ENCODE data around the gene CSNK1E.
"Not testable (repeated sequence)": the region's sequence is repeated elsewhere in the genome, so short reads cannot be mapped to it uniquely, and the experiment has no call there.

The CSNK1E gene

GRCh38 chr22:38317122-38317994 is at the start of gene CSNK1E:
Gene CSNK1E (minus strand): TSS chr22:38317433. CDS start chr22:38314157, 3,276 bp downstream.
- peak; percentile 80 for DNase-seq

GRCh38 chr22:38365829-38366228 is 48.6 kb upstream of the CSNK1E start:
- not testable (repeated sequence) for DNase-seq

GRCh38 chr22:38365174-38365573 is 47.9 kb upstream of the CSNK1E start:
- DNase-seq: not testable (repeated sequence)

GRCh38 chr22:38360560-38360959 is 43.3 kb upstream of the CSNK1E start:
- DNase-seq: not testable (repeated sequence)

- not testable (repeated sequence) for DNase-seq
These were observed 42.6 kb upstream of the CSNK1E start for GRCh38 chr22:38359817-38360216.

- DNase-seq: not testable (repeated sequence)
These were observed 40.7 kb upstream of the CSNK1E start for GRCh38 chr22:38357971-38358370.

- DNase-seq: no peak
These were observed 38.0 kb upstream of the CSNK1E start for GRCh38 chr22:38355275-38355674.

- no peak for DNase-seq
These were observed 36.5 kb upstream of the CSNK1E start for GRCh38 chr22:38353701-38354100.

GRCh38 chr22:38353142-38353629 is 36.0 kb upstream of the CSNK1E start:
- DNase-seq: peak; percentile 73

- DNase-seq: no peak
These were observed 35.2 kb upstream of the CSNK1E start for GRCh38 chr22:38352436-38352835.

- DNase-seq: no peak
These were observed 33.5 kb upstream of the CSNK1E start for GRCh38 chr22:38350444-38351359.

- DNase-seq: no peak
These were observed 31.7 kb upstream of the CSNK1E start for GRCh38 chr22:38348751-38349496.

GRCh38 chr22:38347944-38348750 is 30.9 kb upstream of the CSNK1E start:
- peak; percentile 47 for DNase-seq

- peak; percentile 57 for DNase-seq
These were observed 30.1 kb upstream of the CSNK1E start for GRCh38 chr22:38347181-38347943.

- DNase-seq: no peak
These were observed 29.3 kb upstream of the CSNK1E start for GRCh38 chr22:38346506-38346905.

- no peak for DNase-seq
These were observed 28.5 kb upstream of the CSNK1E start for GRCh38 chr22:38345782-38346181.

- DNase-seq: not testable (repeated sequence)
These were observed 22.7 kb upstream of the CSNK1E start for GRCh38 chr22:38339893-38340292.

- DNase-seq: no peak
These were observed 21.6 kb upstream of the CSNK1E start for GRCh38 chr22:38338772-38339379.

- DNase-seq: no peak
These were observed 19.5 kb upstream of the CSNK1E start for GRCh38 chr22:38336699-38337098.

- no peak for DNase-seq
These were observed 17.8 kb upstream of the CSNK1E start for GRCh38 chr22:38335077-38335476.

Measured in RPMI8226 (cell line).